Cardiac septum (tissue), 1 donor: Measurements from ENCODE around the gene LIPA. TPM values are rescaled to one million over a fixed set of nuclear protein-coding genes. Genes with fewer than 3 reads are reported as not detected.

Experiments used
- DNase-seq: peaks from one replicate; pipeline ENCODE4 v3.0.0-alpha.2; 2020; ENCODE audit warnings: low spot score
- intact Hi-C: fragments of 100-400 bp; cut with DNase I; formaldehyde crosslinking; loops from one replicate; pipeline ENCODE4 v1.14.0; 2022
- total RNA-seq: library from RNA; stranded (reverse); fragmentation: NEBNext Ultra II Directional; extraction: Animal tissue kit (Norgen Biotek cat#: 25700); gene quantifications from one replicate; pipeline ENCODE4 v1.2.1, GENCODE V29; 2021
- donor health status: DM: no; HTN: no; CAD: no.

The LIPA gene
- total RNA-seq, 1 donor from 2014 or later = 16.0 TPM

- DNase-seq = no peak
- intact Hi-C loops = no loop called here
These were observed 8.6 kb downstream of the LIPA start for GRCh38 chr10:89242840-89243568.

- intact Hi-C loops = no loop called here
- no peak for DNase-seq
These were observed 9.3 kb downstream of the LIPA start for GRCh38 chr10:89242345-89242684.

DNA sequence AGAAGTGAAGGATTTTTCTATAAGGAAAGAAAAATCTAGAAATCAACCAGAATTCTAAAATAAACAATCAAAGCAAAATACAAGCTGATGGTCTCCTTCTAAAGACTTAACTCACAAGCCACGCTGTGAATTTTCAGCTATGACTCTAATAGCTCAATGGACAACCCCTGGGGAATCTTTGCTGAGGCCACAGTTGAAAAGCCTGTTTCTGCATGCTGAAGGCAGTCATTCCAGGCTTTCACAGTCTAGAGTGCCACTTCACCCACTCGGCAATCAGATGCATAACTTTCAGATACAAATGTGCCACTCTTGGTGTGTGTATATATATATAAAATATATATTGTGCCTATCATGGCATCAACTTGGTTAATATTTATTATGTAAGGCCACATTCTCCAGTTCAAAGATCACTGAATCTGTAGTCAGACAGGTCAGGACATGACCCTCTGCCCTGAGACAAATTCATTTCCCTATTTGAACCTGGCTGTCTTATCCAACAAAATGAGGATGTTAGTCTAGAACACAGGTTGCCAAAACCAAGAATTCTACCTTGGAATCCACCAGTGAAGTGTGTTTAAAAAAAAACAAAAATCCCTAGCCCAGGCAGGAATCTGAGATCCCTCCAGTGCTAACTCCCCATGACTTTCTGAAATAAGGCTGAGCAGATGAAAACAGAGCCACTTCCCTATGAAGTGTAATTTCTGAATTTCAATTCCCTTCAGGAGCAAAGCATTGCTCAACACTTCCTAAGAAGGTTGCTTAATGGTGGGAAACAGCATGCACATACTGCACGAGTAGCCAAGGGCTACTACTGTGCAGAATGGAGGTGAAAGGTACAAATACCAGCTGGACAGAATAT, 9.9 kb downstream of the LIPA start:
- no peak for DNase-seq
- intact Hi-C loops = no loop called here

DNA sequence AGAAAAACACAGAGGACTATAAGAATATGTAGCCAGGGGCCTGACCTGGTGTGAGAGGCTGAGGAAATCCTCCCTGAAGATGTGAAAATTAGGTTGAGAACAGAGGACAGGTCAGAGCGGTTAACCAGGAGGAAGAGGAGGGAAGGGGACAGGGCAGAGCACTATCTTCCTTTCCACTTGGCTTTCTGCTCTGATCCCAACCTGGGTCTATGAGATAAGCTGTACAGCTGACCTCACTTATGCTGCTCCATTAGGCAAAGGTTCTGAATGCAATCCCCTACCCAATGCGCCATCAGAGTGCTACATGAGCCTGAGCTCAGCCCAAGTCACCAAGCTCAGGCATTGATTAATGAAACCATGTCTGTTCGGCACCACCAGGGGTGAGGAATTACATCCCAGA, 10.5 kb downstream of the LIPA start:
- DNase-seq = no peak
- intact Hi-C loops = no loop called here

DNA sequence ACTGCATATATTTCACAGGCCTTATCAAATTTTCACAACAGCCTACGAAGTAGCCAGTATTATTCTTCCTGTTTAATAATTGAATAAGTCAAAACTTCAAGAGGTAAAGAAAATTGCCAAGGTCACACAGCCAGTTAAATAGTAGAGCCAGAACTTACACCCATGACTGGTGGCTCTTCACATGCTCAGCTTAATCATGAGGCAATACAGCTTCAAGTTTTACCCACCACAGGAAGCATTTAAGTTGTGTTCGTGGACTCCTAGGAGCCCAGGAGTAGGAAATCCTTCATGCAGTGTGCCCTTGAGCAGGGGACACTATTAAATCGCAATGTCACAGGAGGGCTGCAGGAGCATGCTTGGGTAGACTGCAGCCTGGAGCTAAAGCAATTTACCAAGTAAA, 11.1 kb downstream of the LIPA start:
- DNase-seq = no peak
- intact Hi-C loops = no loop called here

DNA sequence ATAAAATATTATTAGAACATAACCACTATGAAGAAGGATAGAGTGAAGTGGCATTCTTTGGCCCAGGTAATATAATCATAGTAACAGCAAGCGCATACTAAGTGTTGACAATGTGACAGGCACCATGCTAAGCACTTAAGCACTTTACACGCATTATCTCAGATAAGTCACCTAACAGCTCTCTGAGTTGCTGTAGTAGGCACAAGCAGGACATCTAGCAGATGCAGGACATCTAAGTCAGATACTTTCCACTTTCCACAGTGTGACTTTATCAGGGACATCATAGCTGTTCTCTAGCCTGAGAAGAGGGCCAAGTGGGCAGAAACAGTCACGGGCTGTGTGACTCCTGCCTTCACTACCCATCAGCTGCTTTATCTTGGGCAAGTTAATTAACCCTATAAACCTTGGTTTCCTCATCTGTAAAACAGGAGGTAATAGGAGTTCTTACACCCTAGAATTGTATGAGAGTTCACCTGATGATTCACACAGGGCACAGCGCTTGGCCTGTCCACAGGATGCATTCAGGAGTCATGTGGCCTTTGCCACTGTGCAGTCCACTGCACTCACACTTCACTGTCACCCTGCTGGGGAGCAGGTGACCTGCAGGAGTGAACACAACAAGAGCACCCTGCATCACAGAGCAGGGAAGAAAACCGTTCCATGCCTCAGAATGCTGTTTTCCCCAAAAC, 12.5 kb downstream of the LIPA start:
- intact Hi-C loops = no loop called here
- no peak for DNase-seq

GRCh38 chr10:89237849-89238248, 13.7 kb downstream of the LIPA start:
- DNase-seq = no peak
- intact Hi-C loops = no loop called here

DNA sequence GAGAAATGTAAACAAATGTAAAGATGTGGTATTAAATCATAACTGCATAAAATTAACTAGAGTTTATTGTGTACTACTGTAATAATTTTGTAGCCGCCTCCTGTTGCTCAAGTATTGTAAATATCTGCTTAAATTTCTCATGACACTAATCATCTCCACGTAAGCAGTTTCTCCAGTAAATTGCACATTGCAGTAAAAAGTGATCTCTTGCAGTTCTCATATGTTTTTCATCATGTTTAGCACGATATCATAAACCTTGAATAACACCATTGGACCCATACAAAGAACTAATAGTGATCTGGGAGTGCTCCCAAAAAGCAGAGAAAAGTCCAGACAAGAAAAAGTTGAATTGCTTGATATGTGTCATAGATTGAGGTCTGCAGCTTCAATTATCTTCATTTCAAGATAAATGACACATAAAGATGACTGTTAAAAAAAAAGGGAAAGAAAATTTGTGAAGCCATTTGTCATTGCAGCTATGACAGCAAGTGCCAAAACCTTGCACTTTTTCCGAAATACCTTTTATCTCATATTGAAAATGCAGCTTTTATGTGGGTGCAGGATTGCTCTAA, 15.3 kb downstream of the LIPA start:
- intact Hi-C loops = no loop called here
- DNase-seq = no peak

GRCh38 chr10:89235073-89235798, 16.3 kb downstream of the LIPA start:
- intact Hi-C loops = no loop called here
- DNase-seq = no peak

GRCh38 chr10:89233033-89233432, 18.5 kb downstream of the LIPA start:
- intact Hi-C loops = no loop called here

GRCh38 chr10:89228962-89229361, 22.6 kb downstream of the LIPA start:
- no peak for DNase-seq
- intact Hi-C loops = no loop called here

More at GRCh38 chr10:89233033-89233432, 18.5 kb downstream of the LIPA start:
- no peak for DNase-seq

GRCh38 chr10:89228146-89228545, 23.4 kb downstream of the LIPA start:
- intact Hi-C loops = no loop called here
- no peak for DNase-seq

DNA sequence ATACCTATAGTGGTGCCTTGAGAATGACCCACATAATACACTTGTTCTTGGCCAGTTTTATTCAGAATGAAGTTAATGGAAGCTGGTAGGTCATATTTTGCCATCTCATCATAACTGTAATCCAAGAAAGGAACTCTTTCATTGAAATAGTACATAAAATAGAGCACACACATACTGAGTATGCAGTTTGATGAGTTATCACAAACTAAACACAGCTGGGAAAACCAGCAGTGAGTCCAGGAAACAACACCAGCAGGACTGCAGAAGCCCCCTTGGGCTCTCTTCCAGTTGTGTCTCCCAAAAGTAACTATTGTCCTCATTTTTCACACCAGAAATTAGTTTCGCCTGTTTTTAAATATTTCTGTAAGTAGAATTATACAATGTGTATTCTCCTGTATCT, 24.7 kb downstream of the LIPA start:
- intact Hi-C loops = no loop called here

GRCh38 chr10:89224739-89225443, 26.7 kb downstream of the LIPA start:
- intact Hi-C loops = no loop called here
- DNase-seq = no peak

More for the DNA sequence above, 24.7 kb downstream of the LIPA start:
- DNase-seq = no peak

DNA sequence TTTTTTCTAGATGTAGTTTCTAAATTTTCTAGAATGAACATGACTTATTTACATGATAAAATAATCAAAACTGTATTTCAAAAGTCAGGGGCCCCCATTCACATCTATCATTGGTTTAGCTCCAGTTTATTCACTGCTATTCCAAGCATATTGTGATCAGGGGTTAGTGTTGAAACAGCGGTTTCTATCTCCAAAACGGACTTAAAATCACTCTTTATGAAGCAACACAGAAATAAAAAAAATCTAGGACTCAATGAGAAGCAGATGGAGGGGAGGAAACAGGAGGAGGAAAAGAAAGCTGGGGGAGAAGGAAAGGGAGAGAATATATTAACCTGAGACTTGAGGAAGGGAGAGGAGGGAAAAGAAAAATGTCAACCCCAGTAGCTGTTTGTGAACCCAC, 29.7 kb downstream of the LIPA start:
- DNase-seq = no peak
- intact Hi-C loops = no loop called here

DNA sequence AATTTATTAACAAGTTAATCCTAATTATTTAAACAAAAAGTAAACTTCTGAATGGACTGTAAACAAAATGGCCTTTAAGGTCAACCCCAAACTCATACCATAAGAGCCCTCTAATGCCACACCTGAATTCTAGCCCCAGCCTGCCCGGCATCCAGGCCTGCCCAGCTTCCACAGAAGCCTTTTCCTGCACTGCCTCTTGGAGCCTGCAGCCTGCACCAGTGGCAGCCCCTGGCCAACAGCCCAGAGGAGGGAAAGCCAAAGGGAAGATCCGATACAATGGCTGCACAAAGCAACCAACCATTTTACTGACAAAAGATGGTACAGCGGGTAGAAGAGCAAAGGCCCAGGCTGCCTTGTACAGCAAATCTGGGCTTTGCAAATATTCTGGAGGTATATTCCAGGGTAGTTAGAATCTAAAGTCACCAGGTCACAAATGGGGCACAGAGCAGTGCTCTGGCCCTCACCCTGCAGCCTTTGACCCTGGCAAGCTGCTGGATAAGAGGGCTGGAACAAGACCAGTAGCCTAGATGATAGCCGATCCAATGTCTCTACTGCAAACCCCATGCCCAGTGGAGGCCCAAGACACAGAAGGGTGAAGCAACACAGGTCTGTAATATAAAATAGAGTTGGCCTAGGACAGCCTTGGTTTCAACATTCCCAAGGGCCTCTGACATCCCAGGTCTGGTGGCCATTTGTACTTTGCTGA, 31.9 kb downstream of the LIPA start:
- DNase-seq = no peak
- intact Hi-C loops = loop anchor here (5.0 kb wide), 1 partner anchor 382 kb away; no protein-coding TSS in a partner anchor

- intact Hi-C loops = loop anchor here (2.0 to 5.0 kb wide), 2 partner anchors 283 to 380 kb away; no protein-coding TSS in a partner anchor
- DNase-seq = no peak
These were observed 34.3 kb downstream of the LIPA start for GRCh38 chr10:89217057-89217990.
